Coronary artery (tissue), 2 donors: Measurements from ENCODE around the gene SNAP25.
A peak's percentile ranks its signal among the peaks of the same experiment; 100 is the strongest.

Source experiments
- DNase-seq: peaks from one replicate; pipeline ENCODE4 v3.0.0-alpha.2; 2017; ENCODE audit warnings: low spot score
- H3K27ac ChIP-seq, 2 donors: fragments of 200-600 bp; sonication (generic); one replicate each; pipeline ENCODE4 v1.5.1; 2016 to 2019
- H3K4me3 ChIP-seq: fragments of 200-600 bp; sonication (generic); 2 replicates; pipeline ENCODE4 v1.5.1; 2016; ENCODE audit warnings: mild to moderate bottlenecking, moderate library complexity
- TF ChIP-seq, protein P1 (sequence below): fragments of 200-600 bp; sonication (generic); IDR thresholded peaks from one replicate; pipeline ENCODE4 v1.5.1; 2019; ENCODE audit warnings: antibody characterized with exemption

Gene SNAP25

GRCh38 chr20:10218536-10219451, at the start of gene SNAP25:
Gene SNAP25, plus strand, starts transcription at chr20:10218830. Its CDS starts 56,662 bp downstream, at chr20:10275492.
- DNase-seq, result no peak
- Histone ChIP-seq H3K4me3 (peak within 1 kb of the TSS; percentile 61), H3K27ac (peak within 1 kb of the TSS; percentile 59 to 82)
- TF ChIP-seq, protein P1, sequence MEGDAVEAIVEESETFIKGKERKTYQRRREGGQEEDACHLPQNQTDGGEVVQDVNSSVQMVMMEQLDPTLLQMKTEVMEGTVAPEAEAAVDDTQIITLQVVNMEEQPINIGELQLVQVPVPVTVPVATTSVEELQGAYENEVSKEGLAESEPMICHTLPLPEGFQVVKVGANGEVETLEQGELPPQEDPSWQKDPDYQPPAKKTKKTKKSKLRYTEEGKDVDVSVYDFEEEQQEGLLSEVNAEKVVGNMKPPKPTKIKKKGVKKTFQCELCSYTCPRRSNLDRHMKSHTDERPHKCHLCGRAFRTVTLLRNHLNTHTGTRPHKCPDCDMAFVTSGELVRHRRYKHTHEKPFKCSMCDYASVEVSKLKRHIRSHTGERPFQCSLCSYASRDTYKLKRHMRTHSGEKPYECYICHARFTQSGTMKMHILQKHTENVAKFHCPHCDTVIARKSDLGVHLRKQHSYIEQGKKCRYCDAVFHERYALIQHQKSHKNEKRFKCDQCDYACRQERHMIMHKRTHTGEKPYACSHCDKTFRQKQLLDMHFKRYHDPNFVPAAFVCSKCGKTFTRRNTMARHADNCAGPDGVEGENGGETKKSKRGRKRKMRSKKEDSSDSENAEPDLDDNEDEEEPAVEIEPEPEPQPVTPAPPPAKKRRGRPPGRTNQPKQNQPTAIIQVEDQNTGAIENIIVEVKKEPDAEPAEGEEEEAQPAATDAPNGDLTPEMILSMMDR, result no peak

DNA sequence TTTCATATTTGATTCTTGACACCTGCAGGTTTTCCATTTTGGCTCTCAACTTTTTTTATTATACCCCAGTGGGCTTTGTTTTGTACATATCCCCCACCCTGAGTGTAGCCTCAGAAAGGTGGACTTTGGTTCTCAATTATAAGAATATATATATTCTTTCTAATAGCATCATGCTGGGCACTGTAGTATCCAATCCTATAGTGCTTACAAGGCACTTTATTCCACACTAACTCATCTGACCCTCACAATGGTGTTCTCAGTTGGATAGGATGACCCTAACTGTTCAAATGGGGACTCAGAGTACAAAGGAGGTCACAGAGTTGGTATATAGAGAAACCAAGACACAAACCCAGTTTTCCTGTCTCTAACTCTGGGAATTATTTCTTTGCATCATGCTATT, 48.9 kb upstream of the SNAP25 start:
- no peak for DNase-seq

DNA sequence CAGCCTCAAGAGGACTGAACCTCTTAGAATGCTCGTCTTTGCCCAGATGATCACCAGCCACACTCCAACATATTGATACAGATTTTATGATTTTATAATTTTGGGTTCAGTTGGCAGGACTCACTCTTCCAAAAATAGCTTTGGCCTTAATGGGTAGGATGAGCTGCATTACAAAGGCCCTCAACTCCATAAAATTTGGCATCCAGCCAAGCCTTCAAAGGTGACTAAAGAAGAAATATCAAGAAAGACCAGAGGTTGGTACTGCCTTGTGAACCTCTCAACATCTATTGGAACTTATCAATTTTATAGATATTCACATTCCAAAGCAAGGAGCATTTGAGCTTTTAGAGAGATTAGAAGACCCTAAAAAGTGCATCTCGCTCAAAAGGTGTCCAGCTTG, 48.4 kb upstream of the SNAP25 start:
- DNase-seq, result no peak
- no peak overlapping the region for H3K4me3 ChIP-seq
- TF ChIP-seq, protein P1, result no peak
- H3K27ac ChIP-seq, result no peak overlapping the region

More for the DNA sequence above, 48.9 kb upstream of the SNAP25 start:
- Histone ChIP-seq H3K27ac (no peak overlapping the region), H3K4me3 (no peak overlapping the region)
- TF ChIP-seq, protein P1, result no peak

DNA sequence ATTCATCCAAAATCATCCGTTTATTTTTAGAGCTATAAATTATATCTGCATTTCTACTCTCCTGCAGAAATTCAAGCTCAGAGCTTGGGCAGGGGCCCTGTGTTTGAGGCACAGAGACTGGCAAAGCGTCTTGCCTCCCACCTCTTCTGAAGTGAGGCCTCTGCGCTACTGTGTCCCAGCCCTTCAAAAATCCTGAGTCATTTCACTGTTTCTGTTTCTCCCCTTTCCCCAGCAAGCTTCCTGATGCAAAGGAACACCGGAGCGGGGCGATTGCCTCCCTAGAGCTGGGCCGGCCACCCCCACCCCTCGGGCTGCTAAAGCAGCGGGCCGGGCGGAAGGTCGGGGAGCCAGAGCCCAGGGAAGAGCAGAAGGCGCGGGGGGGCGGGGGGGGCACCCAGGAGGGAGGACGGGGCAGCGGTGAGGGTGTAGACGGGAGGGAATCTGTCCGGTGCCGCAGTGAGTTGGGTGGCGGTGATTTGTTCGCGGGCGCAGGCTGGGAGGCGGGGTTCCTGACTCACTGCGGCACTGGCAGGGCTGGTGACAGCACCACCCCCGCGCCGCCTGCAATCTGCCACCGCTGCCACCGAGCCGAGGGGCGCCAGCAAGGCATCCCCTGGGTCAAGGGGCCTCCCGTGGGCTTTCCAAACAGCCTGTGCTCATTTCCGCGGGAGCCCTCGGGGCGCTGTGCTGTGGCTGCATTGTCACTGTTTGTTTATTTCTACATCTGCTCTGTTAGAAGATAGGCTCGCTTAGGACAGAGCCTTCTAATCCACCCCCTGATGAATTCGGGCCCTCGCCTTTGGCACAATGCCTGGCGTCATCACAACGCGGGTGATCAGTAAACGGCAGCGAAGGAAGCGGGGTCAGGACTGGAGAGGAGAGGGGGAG, 46.5 kb upstream of the SNAP25 start:
- TF ChIP-seq, protein P1, result no peak
- no peak for DNase-seq
- Histone ChIP-seq H3K4me3 (peak overlapping the region; percentile 64), H3K27ac (no peak overlapping the region)

DNA sequence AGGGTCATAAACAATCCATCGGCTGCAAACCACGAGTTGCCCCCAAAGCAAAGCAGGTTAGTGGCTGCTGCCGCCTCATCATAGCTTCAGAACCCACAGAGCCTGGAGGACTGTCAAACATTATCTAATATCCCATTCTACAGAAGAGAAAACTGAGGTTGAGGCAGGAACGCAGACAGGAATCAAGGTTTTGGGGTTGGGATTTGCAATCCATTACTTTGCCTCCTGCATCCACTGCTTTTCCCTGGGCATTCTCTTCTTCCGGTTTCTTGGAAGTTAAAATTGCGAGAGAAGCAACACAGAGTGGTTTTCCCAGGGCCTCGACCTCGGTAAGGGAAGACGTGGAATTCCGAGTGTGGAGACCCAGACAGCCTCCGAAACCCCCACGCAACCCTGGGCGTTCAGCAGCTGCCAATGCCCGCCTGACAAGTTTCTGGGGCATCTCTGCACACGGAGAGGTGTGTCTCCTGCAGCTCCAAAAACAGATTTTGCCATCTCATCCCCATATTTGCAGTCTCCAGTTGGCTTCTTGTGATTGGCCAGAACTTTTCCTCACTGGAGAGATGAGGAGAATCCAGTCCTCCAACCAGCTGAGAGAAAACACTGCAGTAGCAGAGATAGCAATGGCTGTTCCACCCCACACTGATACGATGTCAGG, 45.5 kb upstream of the SNAP25 start:
- Histone ChIP-seq H3K4me3 (peak overlapping the region; percentile 64), H3K27ac (no peak overlapping the region)
- TF ChIP-seq, protein P1, result no peak
- DNase-seq, result no peak

DNA sequence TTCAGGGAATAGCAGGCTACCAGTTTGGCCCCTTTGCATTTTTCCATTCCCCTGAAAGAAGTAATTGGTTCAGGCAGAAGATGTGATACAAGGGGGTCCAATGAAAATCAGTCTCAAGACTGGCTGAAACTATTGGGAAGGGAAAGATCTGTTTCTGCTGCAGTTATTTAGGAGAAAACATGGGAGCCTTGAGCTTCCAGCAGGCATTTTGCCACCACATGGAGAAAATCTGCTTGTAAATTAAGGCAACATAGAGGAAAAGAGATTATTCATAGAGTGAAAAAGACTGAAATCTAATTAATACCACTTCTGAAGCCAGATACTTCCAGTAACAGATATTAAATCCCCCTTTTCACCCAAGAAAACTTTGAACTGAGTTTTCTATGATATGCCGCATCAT, 44.2 kb upstream of the SNAP25 start:
- H3K4me3 ChIP-seq, result no peak overlapping the region
- no peak for DNase-seq
- H3K27ac ChIP-seq, result no peak overlapping the region
- TF ChIP-seq, protein P1, result no peak
